ENCODE data around the gene LINGO1. TPM values are rescaled to one million over a fixed set of nuclear protein-coding genes. Genes with fewer than 3 reads are reported as not detected.

Gene LINGO1
- total and polyA plus RNA-seq, 9 of the 15 experiments (the other 6 are each of a cell fraction or from before 2014, with no cell fraction given) = 0.07 to 15.3 (median 2.1) TPM

DNA sequence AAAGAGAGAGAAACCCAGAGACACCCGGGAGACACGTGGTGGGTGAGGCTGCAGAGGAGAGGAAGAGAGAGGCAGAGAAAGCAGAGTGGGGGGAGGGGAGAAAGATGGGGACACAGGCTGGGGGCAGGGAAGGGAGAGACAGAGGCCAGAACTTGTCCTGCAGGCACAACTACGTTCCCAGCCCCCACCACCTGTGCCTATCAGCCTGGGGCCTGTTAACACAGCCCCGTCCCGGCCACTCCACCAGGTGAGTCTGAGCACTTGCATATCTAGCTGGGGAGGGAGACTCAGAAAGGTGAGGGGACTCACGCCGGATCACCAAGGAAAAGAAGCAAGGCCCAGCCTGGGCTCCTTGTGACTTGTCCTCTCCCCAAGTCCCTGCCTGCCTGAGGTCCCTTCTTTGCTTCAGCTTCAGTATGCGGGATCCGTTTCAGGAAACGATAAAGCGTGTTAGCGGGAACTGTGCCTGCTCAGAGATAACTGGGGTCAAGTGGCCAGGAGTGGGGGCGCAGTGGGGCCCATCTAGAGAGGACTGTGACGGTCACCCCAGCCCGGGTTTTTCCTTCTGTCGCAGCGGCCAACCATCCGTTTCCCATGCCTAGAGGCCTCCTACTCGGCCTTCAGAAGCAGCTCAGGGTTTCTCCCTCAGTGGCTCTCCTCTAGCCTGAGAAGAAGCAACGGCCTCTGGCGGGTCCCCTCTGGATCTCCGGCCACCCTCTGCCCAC is 10.3 kb downstream of the LINGO1 start (continued):
- TF ChIP-seq, protein P1, sequence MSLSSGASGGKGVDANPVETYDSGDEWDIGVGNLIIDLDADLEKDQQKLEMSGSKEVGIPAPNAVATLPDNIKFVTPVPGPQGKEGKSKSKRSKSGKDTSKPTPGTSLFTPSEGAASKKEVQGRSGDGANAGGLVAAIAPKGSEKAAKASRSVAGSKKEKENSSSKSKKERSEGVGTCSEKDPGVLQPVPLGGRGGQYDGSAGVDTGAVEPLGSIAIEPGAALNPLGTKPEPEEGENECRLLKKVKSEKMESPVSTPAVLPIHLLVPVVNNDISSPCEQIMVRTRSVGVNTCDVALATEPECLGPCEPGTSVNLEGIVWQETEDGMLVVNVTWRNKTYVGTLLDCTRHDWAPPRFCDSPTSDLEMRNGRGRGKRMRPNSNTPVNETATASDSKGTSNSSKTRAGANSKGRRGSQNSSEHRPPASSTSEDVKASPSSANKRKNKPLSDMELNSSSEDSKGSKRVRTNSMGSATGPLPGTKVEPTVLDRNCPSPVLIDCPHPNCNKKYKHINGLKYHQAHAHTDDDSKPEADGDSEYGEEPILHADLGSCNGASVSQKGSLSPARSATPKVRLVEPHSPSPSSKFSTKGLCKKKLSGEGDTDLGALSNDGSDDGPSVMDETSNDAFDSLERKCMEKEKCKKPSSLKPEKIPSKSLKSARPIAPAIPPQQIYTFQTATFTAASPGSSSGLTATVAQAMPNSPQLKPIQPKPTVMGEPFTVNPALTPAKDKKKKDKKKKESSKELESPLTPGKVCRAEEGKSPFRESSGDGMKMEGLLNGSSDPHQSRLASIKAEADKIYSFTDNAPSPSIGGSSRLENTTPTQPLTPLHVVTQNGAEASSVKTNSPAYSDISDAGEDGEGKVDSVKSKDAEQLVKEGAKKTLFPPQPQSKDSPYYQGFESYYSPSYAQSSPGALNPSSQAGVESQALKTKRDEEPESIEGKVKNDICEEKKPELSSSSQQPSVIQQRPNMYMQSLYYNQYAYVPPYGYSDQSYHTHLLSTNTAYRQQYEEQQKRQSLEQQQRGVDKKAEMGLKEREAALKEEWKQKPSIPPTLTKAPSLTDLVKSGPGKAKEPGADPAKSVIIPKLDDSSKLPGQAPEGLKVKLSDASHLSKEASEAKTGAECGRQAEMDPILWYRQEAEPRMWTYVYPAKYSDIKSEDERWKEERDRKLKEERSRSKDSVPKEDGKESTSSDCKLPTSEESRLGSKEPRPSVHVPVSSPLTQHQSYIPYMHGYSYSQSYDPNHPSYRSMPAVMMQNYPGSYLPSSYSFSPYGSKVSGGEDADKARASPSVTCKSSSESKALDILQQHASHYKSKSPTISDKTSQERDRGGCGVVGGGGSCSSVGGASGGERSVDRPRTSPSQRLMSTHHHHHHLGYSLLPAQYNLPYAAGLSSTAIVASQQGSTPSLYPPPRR (CRISPR knock-in tag; IDR thresholded peaks at IDR 0.05; ENCODE audit: borderline replicate concordance) = no peak
- no peak for TF ChIP-seq ARHGAP35 (IDR thresholded peaks at IDR 0.05; ENCODE audit: partially characterized antibody)
- no peak for TF ChIP-seq U2AF1 (optimal IDR thresholded peaks at IDR 0.05; ENCODE audit: low read depth, low read length)
- TF ChIP-seq, protein P2, sequence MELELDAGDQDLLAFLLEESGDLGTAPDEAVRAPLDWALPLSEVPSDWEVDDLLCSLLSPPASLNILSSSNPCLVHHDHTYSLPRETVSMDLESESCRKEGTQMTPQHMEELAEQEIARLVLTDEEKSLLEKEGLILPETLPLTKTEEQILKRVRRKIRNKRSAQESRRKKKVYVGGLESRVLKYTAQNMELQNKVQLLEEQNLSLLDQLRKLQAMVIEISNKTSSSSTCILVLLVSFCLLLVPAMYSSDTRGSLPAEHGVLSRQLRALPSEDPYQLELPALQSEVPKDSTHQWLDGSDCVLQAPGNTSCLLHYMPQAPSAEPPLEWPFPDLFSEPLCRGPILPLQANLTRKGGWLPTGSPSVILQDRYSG (tag; conservative IDR thresholded peaks at IDR 0.05; ENCODE audit: low read depth) = no peak
- no peak for TF ChIP-seq ZNF717 (CRISPR knock-in tag; IDR thresholded peaks at IDR 0.05)
- no peak for TF ChIP-seq RFX7 (CRISPR knock-in tag; IDR thresholded peaks at IDR 0.05)
- no peak for TF ChIP-seq EHMT2 (IDR thresholded peaks at IDR 0.05)
- no peak for TF ChIP-seq POU5F1 (IDR thresholded peaks at IDR 0.05; ENCODE audit: borderline replicate concordance, low read depth, low read length, partially characterized antibody)
- TF ChIP-seq, protein P3, sequence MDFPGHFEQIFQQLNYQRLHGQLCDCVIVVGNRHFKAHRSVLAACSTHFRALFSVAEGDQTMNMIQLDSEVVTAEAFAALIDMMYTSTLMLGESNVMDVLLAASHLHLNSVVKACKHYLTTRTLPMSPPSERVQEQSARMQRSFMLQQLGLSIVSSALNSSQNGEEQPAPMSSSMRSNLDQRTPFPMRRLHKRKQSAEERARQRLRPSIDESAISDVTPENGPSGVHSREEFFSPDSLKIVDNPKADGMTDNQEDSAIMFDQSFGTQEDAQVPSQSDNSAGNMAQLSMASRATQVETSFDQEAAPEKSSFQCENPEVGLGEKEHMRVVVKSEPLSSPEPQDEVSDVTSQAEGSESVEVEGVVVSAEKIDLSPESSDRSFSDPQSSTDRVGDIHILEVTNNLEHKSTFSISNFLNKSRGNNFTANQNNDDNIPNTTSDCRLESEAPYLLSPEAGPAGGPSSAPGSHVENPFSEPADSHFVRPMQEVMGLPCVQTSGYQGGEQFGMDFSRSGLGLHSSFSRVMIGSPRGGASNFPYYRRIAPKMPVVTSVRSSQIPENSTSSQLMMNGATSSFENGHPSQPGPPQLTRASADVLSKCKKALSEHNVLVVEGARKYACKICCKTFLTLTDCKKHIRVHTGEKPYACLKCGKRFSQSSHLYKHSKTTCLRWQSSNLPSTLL (IDR thresholded peaks at IDR 0.05) = peak; percentile 19; the same call in 1 of the 2 replicates
- TF ChIP-seq, protein P4, sequence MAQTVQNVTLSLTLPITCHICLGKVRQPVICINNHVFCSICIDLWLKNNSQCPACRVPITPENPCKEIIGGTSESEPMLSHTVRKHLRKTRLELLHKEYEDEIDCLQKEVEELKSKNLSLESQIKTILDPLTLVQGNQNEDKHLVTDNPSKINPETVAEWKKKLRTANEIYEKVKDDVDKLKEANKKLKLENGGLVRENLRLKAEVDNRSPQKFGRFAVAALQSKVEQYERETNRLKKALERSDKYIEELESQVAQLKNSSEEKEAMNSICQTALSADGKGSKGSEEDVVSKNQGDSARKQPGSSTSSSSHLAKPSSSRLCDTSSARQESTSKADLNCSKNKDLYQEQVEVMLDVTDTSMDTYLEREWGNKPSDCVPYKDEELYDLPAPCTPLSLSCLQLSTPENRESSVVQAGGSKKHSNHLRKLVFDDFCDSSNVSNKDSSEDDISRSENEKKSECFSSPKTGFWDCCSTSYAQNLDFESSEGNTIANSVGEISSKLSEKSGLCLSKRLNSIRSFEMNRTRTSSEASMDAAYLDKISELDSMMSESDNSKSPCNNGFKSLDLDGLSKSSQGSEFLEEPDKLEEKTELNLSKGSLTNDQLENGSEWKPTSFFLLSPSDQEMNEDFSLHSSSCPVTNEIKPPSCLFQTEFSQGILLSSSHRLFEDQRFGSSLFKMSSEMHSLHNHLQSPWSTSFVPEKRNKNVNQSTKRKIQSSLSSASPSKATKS (CRISPR knock-in tag; IDR thresholded peaks at IDR 0.05) = no peak
- TF ChIP-seq MTA3 (IDR thresholded peaks at IDR 0.05; ENCODE audit: borderline replicate concordance) = 0 out of 2 replicates have a peak, but pooled peaks have one; percentile 18
- TF ChIP-seq, protein P5, sequence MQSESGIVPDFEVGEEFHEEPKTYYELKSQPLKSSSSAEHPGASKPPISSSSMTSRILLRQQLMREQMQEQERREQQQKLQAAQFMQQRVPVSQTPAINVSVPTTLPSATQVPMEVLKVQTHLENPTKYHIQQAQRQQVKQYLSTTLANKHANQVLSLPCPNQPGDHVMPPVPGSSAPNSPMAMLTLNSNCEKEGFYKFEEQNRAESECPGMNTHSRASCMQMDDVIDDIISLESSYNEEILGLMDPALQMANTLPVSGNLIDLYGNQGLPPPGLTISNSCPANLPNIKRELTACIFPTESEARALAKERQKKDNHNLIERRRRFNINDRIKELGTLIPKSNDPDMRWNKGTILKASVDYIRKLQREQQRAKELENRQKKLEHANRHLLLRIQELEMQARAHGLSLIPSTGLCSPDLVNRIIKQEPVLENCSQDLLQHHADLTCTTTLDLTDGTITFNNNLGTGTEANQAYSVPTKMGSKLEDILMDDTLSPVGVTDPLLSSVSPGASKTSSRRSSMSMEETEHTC (IDR thresholded peaks at IDR 0.05) = no peak
- no peak for TF ChIP-seq PRMT5 (CRISPR knock-in tag; IDR thresholded peaks at IDR 0.05)
- no peak for TF ChIP-seq ZNF507 (tag; conservative IDR thresholded peaks at IDR 0.05)
- TF ChIP-seq NFATC3 (IDR thresholded peaks at IDR 0.05) = no peak
- no peak for TF ChIP-seq KDM1A (IDR thresholded peaks at IDR 0.05)
- no peak for TF ChIP-seq CEBPB (tag; IDR thresholded peaks at IDR 0.05)
